Measurements from ENCODE around the gene IKZF2. TPM values are rescaled to one million over a fixed set of nuclear protein-coding genes. Genes with fewer than 3 reads are reported as not detected.

Gene IKZF2
- total RNA-seq, 4 donors from 2014 or later, result 14.5 to 33.3 (median 15.7) TPM

- no peak for TF ChIP-seq CTCF (IDR thresholded peaks at IDR 0.05; ENCODE audit: low read depth)
Measured at GRCh38 chr2:213152888-213153287, 1.5 kb upstream of the IKZF2 start.

GRCh38 chr2:213152065-213152794 lies 818 bp upstream of the IKZF2 start:
- no peak for TF ChIP-seq CTCF (IDR thresholded peaks at IDR 0.05; ENCODE audit: low read depth)

GRCh38 chr2:213150315-213151097 lies 906 bp downstream of the IKZF2 start:
- TF ChIP-seq CTCF (IDR thresholded peaks at IDR 0.05; ENCODE audit: low read depth), result no peak

GRCh38 chr2:213149949-213150314 lies 1.5 kb downstream of the IKZF2 start:
- no peak for TF ChIP-seq CTCF (IDR thresholded peaks at IDR 0.05; ENCODE audit: low read depth)

GRCh38 chr2:213149294-213149875 lies 2.0 kb downstream of the IKZF2 start:
- TF ChIP-seq CTCF (IDR thresholded peaks at IDR 0.05; ENCODE audit: low read depth), result no peak

- no peak for TF ChIP-seq CTCF (IDR thresholded peaks at IDR 0.05; ENCODE audit: low read depth)
Measured at GRCh38 chr2:213148572-213149261, 2.7 kb downstream of the IKZF2 start.

- no peak for TF ChIP-seq CTCF (IDR thresholded peaks at IDR 0.05; ENCODE audit: low read depth)
Measured at GRCh38 chr2:213147538-213147937, 3.9 kb downstream of the IKZF2 start.
